H1 (cell line): ENCODE results near the gene SH3GL1. TPM values are rescaled to one million over a fixed set of nuclear protein-coding genes. Genes with fewer than 3 reads are reported as not detected.

ENCODE experiments used
- CTCF ChIA-PET: fragments of 300-600 bp; sonication (Branson Sonifier 250); formaldehyde crosslinking; loops from one replicate; lab custom pipeline; 2021; ENCODE audit not compliant: partially characterized antibody; lab: Charles Lee
- POLR2A ChIA-PET: fragments of 300-600 bp; sonication (Branson Sonifier 250); formaldehyde crosslinking; loops from one replicate; lab custom pipeline; 2021; ENCODE audit warnings: inconsistent platforms; ENCODE audit not compliant: partially characterized antibody; lab: Charles Lee
- DNase-seq, 2 experiments: peaks; one replicate each; pipeline versions ENCODE4 v3.0.0 to v3.0.0-alpha.2; 2010 to 2022; ENCODE audit warnings: low spot score in 2 of 2, low read depth in 1 of 2, mixed read lengths in 1 of 2
- FAIRE-seq: peaks from 2 replicates; lab custom pipeline; 2011; peaks lifted over from hg19 to GRCh38; lab: Jason Lieb, UNC
- H2AFZ ChIP-seq: 2 replicates; pipeline ENCODE4 v1.8.1; 2012; ENCODE audit warnings: low read length, inconsistent platforms
- H2AK5ac ChIP-seq: 2 replicates; pipeline ENCODE4 v1.6.1; 2013; ENCODE audit warnings: low read depth, low read length
- H2BK120ac ChIP-seq: replicated peaks from 2 replicates; pipeline ENCODE3; 2013; ENCODE audit warnings: low read depth, low read length, inconsistent platforms
- H2BK12ac ChIP-seq: 2 replicates; pipeline ENCODE4 v1.6.1; 2013; ENCODE audit warnings: low read depth, low read length
- H2BK15ac ChIP-seq: 2 replicates; pipeline ENCODE4 v1.6.1; 2013; ENCODE audit warnings: low read length
- H2BK20ac ChIP-seq: 2 replicates; pipeline ENCODE4 v1.6.1; 2013; ENCODE audit warnings: low read length
- H2BK5ac ChIP-seq: 2 replicates; pipeline ENCODE4 v1.6.1; 2013; ENCODE audit warnings: low read depth, low read length
- H3K14ac ChIP-seq: 2 replicates; pipeline ENCODE4 v1.6.1; 2013; ENCODE audit warnings: inconsistent platforms; ENCODE audit not compliant: insufficient read length
- H3K18ac ChIP-seq: 2 replicates; pipeline ENCODE4 v1.6.1; 2013; ENCODE audit warnings: low read length; ENCODE audit errors: extremely low read depth
- H3K23ac ChIP-seq: 2 replicates; pipeline ENCODE4 v1.6.1; 2013; ENCODE audit warnings: inconsistent platforms; ENCODE audit not compliant: insufficient read length
- H3K23me2 ChIP-seq: 2 replicates; pipeline ENCODE4 v1.6.1; 2013; ENCODE audit warnings: low read depth, low read length
- H3K27ac ChIP-seq: 2 replicates; pipeline ENCODE4 v1.6.1; 2011; ENCODE audit warnings: low read depth, low read length, inconsistent platforms
- H3K27me3 ChIP-seq, 4 experiments: replicated peaks in 1 of 4; 1 replicate in 1 of 4; 2 replicates in 3 of 4; pipeline versions ENCODE4 v1.6.1 to v1.8.1; 2011 to 2013; ENCODE audit warnings: low read length in 3 of 4, mild to moderate bottlenecking in 3 of 4, inconsistent platforms in 2 of 4, mixed read lengths in 2 of 4, moderate library complexity in 1 of 4; ENCODE audit not compliant: control insufficient read depth in 3 of 4, insufficient read depth in 3 of 4; ENCODE audit errors: extremely low read depth in 1 of 4
- H3K36me3 ChIP-seq, 4 experiments: 2 replicates each; pipeline versions ENCODE4 v1.6.1 to v1.8.1; 2011 to 2013; ENCODE audit warnings: mild to moderate bottlenecking in 4 of 4, low read length in 3 of 4, moderate library complexity in 2 of 4, control low read depth in 1 of 4, inconsistent platforms in 1 of 4; ENCODE audit not compliant: insufficient read depth in 4 of 4, control insufficient read depth in 2 of 4
- H3K4ac ChIP-seq: replicated peaks from 2 replicates; pipeline ENCODE3; 2013; ENCODE audit warnings: low read length, low read depth, mixed read lengths, inconsistent platforms; ENCODE audit not compliant: insufficient read length
- H3K4me1 ChIP-seq, 4 experiments: replicated peaks in 1 of 4; 1 replicate in 1 of 4; 2 replicates in 3 of 4; pipeline versions ENCODE4 v1.6.1 to v1.8.1; 2011 to 2013; ENCODE audit warnings: low read length in 3 of 4, inconsistent platforms in 2 of 4, mixed read lengths in 1 of 4; ENCODE audit not compliant: insufficient read depth in 4 of 4, control insufficient read depth in 3 of 4
- H3K4me2 ChIP-seq, 2 experiments: 2 replicates each; pipeline versions ENCODE4 v1.6.1 to v1.8.1; 2011 to 2013; ENCODE audit warnings: low read depth in 2 of 2, low read length in 2 of 2, control low read depth in 1 of 2, inconsistent platforms in 1 of 2, mild to moderate bottlenecking in 1 of 2; ENCODE audit not compliant: insufficient read depth in 1 of 2
- H3K4me3 ChIP-seq, 4 experiments: fragments of 200-600, 300-600 bp in 1 of 4; sonication (generic), shearing (Covaris generic), sonication (Bioruptor Twin) in 1 of 4; 2 replicates each; pipeline versions ENCODE4 v1.5.1 to v1.8.1; 2011 to 2016; ENCODE audit warnings: low read length in 4 of 4, low read depth in 3 of 4, control low read depth in 2 of 4, inconsistent platforms in 2 of 4, mild to moderate bottlenecking in 2 of 4, mixed read lengths in 1 of 4, moderate library complexity in 1 of 4; ENCODE audit not compliant: insufficient read depth in 2 of 4; ENCODE audit errors: extremely low read depth in 1 of 4
- H3K56ac ChIP-seq: replicated peaks from 2 replicates; pipeline ENCODE3; 2013; ENCODE audit warnings: low read depth, mild to moderate bottlenecking, mixed read lengths, low read length, inconsistent platforms; ENCODE audit not compliant: insufficient read length
- H3K79me1 ChIP-seq: 2 replicates; pipeline ENCODE4 v1.6.1; 2013; ENCODE audit warnings: low read depth, low read length, control low read depth
- H3K79me2 ChIP-seq, 2 experiments: 2 replicates each; pipeline versions ENCODE4 v1.6.1 to v1.8.1; 2012 to 2013; ENCODE audit warnings: low read length in 2 of 2, mild to moderate bottlenecking in 2 of 2, inconsistent platforms in 1 of 2; ENCODE audit not compliant: insufficient read depth in 2 of 2, control insufficient read depth in 1 of 2
- H3K9ac ChIP-seq, 4 experiments: replicated peaks in 1 of 4; 1 replicate in 1 of 4; 2 replicates in 3 of 4; pipeline versions ENCODE4 v1.6.1 to v1.8.1; 2011 to 2013; ENCODE audit warnings: low read depth in 3 of 4, low read length in 3 of 4, control low read depth in 2 of 4, mild to moderate bottlenecking in 2 of 4, moderate library complexity in 2 of 4, inconsistent platforms in 1 of 4; ENCODE audit errors: extremely low read depth in 1 of 4
- H3K9me3 ChIP-seq, 2 experiments: 2 replicates each; pipeline versions ENCODE4 v1.6.1 to v1.8.1; 2012 to 2013; ENCODE audit warnings: mild to moderate bottlenecking in 2 of 2, moderate library complexity in 2 of 2, control low read depth in 1 of 2, inconsistent platforms in 1 of 2, low read depth in 1 of 2, low read length in 1 of 2, mixed read lengths in 1 of 2; ENCODE audit not compliant: insufficient read depth in 2 of 2
- H4K20me1 ChIP-seq, 2 experiments: replicated peaks in 1 of 2; 2 replicates each; pipeline versions ENCODE3 to v1.8.1; 2011 to 2013; ENCODE audit warnings: inconsistent platforms in 2 of 2, low read length in 2 of 2, mild to moderate bottlenecking in 1 of 2; ENCODE audit not compliant: insufficient read depth in 2 of 2, control insufficient read depth in 1 of 2
- H4K5ac ChIP-seq: 2 replicates; pipeline ENCODE4 v1.6.1; 2013; ENCODE audit warnings: low read length, low read depth, mixed read lengths, inconsistent platforms; ENCODE audit not compliant: insufficient read length
- H4K8ac ChIP-seq: 2 replicates; pipeline ENCODE4 v1.8.0; 2013; ENCODE audit warnings: mild to moderate bottlenecking, moderate library complexity, low read length, inconsistent platforms; ENCODE audit not compliant: insufficient read depth; ENCODE audit errors: extremely low read depth
- H4K91ac ChIP-seq: replicated peaks from 2 replicates; pipeline ENCODE3; 2013; ENCODE audit warnings: low read length, mixed read lengths, inconsistent platforms; ENCODE audit not compliant: insufficient read length
- BACH1 ChIP-seq: IDR thresholded peaks from 2 replicates; pipeline ENCODE4 v1.6.1; 2012; ENCODE audit warnings: low read length, improper control_type of control experiment
- FOSL1 ChIP-seq: IDR thresholded peaks from 2 replicates; pipeline ENCODE4 v1.6.1; 2011; ENCODE audit warnings: mild to moderate bottlenecking, low read depth, low read length, moderate library complexity; ENCODE audit not compliant: insufficient read depth
- POLR2A ChIP-seq, 2 experiments: IDR thresholded peaks; 1 replicate in 1 of 2; 2 replicates in 1 of 2; pipeline ENCODE4 v1.6.1; 2011; ENCODE audit warnings: low read depth in 2 of 2, low read length in 2 of 2, mild to moderate bottlenecking in 2 of 2; ENCODE audit errors: control extremely low read depth in 1 of 2
- WGBS, 2 experiments: shearing (Covaris generic) in 1 of 2; methylation state at CpG; one replicate each; pipeline versions ENCODE4 v1.1.6 to v1.1.7; 2013 to 2015; ENCODE audit warnings: low lambda C conversion rate in 2 of 2, mixed read lengths in 2 of 2, inconsistent platforms in 1 of 2, low coverage in 1 of 2, missing lambda C conversion rate in 1 of 2; ENCODE audit not compliant: insufficient replicate concordance in 2 of 2, insufficient coverage in 1 of 2, insufficient read length in 1 of 2; ENCODE audit errors: extremely low coverage in 1 of 2, missing lambda C conversion rate in 1 of 2; 5-methylcytosine and 5-hydroxymethylcytosine counted together
- polyA plus RNA-seq, 7 experiments: library from polyadenylated mRNA; depleted of rRNA in 3 of 7; stranded (reverse) in 5 of 7; unstranded in 2 of 7; fragments of >200 nt in 5 of 7; fragments of 200-250 nt in 2 of 7; gene quantifications; 1 replicate in 5 of 7; 2 replicates in 1 of 7; 4 replicates in 1 of 7; pipeline versions ENCODE4 v1.2.1 to v1.2.3, GENCODE V29; 2011 to 2013; ENCODE audit warnings: missing spikeins in 2 of 7, mixed read lengths in 2 of 7
- total RNA-seq: library from RNA; stranded (reverse); fragmentation: NEBNext Ultra II Directional; extraction: Animal tissue kit (Norgen Biotek cat#: 25700); gene quantifications from 2 replicates; pipeline ENCODE4 v1.2.1, GENCODE V29; 2021

The SH3GL1 gene
- total and polyA plus RNA-seq, 2 of the 8 experiments (the other 6 are each of a cell fraction or from before 2014, with no cell fraction given) = 81.5 to 102 TPM

- Histone ChIP-seq H2BK5ac (peak overlapping the region; percentile 40; the same call in 1 of the 2 replicates), H3K23ac (no peak overlapping the region), H2BK12ac (peak overlapping the region; percentile 91), H3K14ac (no peak overlapping the region), H3K9ac (0 out of 7 replicates have a peak overlapping the region, but pooled peaks of 1 of the 4 experiments have one; percentile 16), H4K5ac (no peak overlapping the region), H3K23me2 (no peaks in the 10 kb centered on the region; the same call in 1 of the 2 replicates), H2BK20ac (0 out of 2 replicates have a peak overlapping the region, but pooled peaks have one; percentile 9), H3K4me1 (peaks cover 10 to 39% (median 26%) of the 10 kb centered on the region in 4 experiments), H2BK120ac (no peak overlapping the region), H3K9me3 (no peaks in the 10 kb centered on the region), H4K20me1 (peaks cover 28 to 49% of the 10 kb centered on the region in 2 experiments), H3K4ac (peak overlapping the region; percentile 71), H2AK5ac (0 out of 2 replicates have a peak overlapping the region, but pooled peaks have one; percentile 7), H2AFZ (no peak overlapping the region), H3K4me3 (peak overlapping the region in 3 of 4 experiments; percentile 2 to 48 (median 3); a peak in 5 of 8 replicates), H3K27ac (no peak overlapping the region), H3K79me2 (peaks cover 0 to 82% of the 10 kb centered on the region in 2 experiments; a peak in 2 of 4 replicates), H2BK15ac (0 out of 2 replicates have a peak overlapping the region, but pooled peaks have one; percentile 61), H3K4me2 (peak overlapping the region; percentile 61 to 89), H3K27me3 (no peaks in the 10 kb centered on the region), H4K91ac (peak overlapping the region; percentile 44), H4K8ac (no peak overlapping the region; the same call in 1 of the 2 replicates), H3K18ac (peak overlapping the region; percentile 75), H3K36me3 (no peaks in the 10 kb centered on the region; a peak in 1 of 8 replicates), H3K79me1 (peaks cover 40% of the 10 kb centered on the region), H3K56ac (no peak overlapping the region)
- ChIA-PET POLR2A (interaction anchor here (0.9 to 5.2 kb wide), 12 partner anchors 10 to 66 kb away, joined by 3 to 57 read pairs (median 4); partner anchors contain the start of genes CHAF1A and SH3GL1), CTCF (interaction anchor here (0.7 to 7.2 kb wide), 10 partner anchors 10 to 123 kb away, joined by 3 to 72 read pairs (median 6); partner anchors contain the start of genes CHAF1A and SH3GL1)
- TF ChIP-seq FOSL1 = no peak
- no peak for TF ChIP-seq BACH1
- TF ChIP-seq POLR2A (IDR thresholded peaks at IDR 0.05; ENCODE audit: control extremely low read depth in 1 of 2, low read depth in 2 of 2, low read length in 2 of 2) = no peak
- FAIRE-seq (no peak), DNase-seq (no peak)
- WGBS, 2 experiments = 76% methylated on average over 12 of the region's 12 CpGs; no CpG with 5 or more reads in 1 of the 2 experiments
Measured at GRCh38 chr19:4390017-4390566, 10.3 kb downstream of the SH3GL1 start.
